ENCODE data around the gene CTNND2.

DNA sequence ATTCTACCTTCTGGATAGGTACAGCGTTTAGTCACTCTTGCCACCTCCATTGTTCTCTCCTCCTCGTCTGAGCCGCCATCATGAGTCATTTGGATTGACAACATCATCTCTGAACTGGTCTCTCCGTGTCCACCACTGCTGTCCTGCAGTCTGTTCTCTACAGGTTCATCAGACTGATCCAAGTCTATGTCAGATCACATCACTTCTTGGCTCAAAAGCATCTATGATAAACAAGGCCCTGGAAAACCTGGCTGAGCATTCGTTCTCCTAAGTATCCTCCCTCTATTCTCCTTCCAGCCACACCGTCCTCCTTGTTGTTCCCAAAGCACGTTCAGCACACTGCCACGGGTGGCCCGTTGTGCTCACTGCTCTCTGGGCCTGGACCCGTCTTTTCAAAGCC lies 50.5 kb downstream of the CTNND2 start:
- TF ChIP-seq, protein P1, sequence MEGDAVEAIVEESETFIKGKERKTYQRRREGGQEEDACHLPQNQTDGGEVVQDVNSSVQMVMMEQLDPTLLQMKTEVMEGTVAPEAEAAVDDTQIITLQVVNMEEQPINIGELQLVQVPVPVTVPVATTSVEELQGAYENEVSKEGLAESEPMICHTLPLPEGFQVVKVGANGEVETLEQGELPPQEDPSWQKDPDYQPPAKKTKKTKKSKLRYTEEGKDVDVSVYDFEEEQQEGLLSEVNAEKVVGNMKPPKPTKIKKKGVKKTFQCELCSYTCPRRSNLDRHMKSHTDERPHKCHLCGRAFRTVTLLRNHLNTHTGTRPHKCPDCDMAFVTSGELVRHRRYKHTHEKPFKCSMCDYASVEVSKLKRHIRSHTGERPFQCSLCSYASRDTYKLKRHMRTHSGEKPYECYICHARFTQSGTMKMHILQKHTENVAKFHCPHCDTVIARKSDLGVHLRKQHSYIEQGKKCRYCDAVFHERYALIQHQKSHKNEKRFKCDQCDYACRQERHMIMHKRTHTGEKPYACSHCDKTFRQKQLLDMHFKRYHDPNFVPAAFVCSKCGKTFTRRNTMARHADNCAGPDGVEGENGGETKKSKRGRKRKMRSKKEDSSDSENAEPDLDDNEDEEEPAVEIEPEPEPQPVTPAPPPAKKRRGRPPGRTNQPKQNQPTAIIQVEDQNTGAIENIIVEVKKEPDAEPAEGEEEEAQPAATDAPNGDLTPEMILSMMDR (conservative IDR thresholded peaks at IDR 0.05 in 1 of 2, IDR thresholded peaks at IDR 0.05 in 1 of 2; ENCODE audit: extremely low read depth in 1 of 2, insufficient read depth in 1 of 2, low read depth in 1 of 2, low read length in 2 of 2), result no peak
- TF ChIP-seq EZH2 (IDR thresholded peaks at IDR 0.05; ENCODE audit: borderline replicate concordance, low read length), result no peak
